SK-N-MC (cell line): Measurements from ENCODE around the gene INPP5J.

Source experiments
- DNase-seq: peaks from one replicate; pipeline ENCODE4 v3.0.0-alpha.2; 2011; ENCODE audit warnings: low read depth, low spot score
- H3K27ac ChIP-seq: fragments of 200-600 bp; sonication (generic); 2 replicates; pipeline ENCODE4 v1.5.1; 2016; ENCODE audit warnings: mixed run types
- H3K36me3 ChIP-seq: fragments of 200-600 bp; sonication (generic); 2 replicates; pipeline ENCODE4 v1.6.1; 2017; ENCODE audit warnings: antibody characterized with exemption, low read length, mixed read lengths; ENCODE audit not compliant: insufficient read depth
- H3K4me3 ChIP-seq: fragments of 200-600 bp; sonication (generic); 2 replicates; pipeline ENCODE4 v1.5.1; 2016
- H3K9ac ChIP-seq: fragments of 200-600 bp; sonication (generic); 2 replicates; pipeline ENCODE4 v1.8.0; 2017; ENCODE audit warnings: mixed run types, mixed read lengths; ENCODE audit not compliant: insufficient read length
- H3K9me3 ChIP-seq: fragments of 200-600 bp; sonication (generic); 2 replicates; pipeline ENCODE4 v1.6.1; 2017; ENCODE audit warnings: low read depth, mild to moderate bottlenecking, antibody characterized with exemption, low read length, moderate library complexity, mixed read lengths
- EZH2 ChIP-seq: fragments of 200-600 bp; sonication (generic); IDR thresholded peaks from one replicate; pipeline ENCODE4 v1.6.1; 2017; ENCODE audit warnings: antibody characterized with exemption
- FOXP2 ChIP-seq: optimal IDR thresholded peaks from 2 replicates; pipeline ENCODE3; 2011; ENCODE audit warnings: mild to moderate bottlenecking, moderate library complexity; ENCODE audit not compliant: insufficient read depth; ENCODE audit errors: extremely low read length, control extremely low read depth
- POLR2AphosphoS5 ChIP-seq: IDR thresholded peaks from 2 replicates; pipeline ENCODE4 v1.6.1; 2012; ENCODE audit warnings: mild to moderate bottlenecking, low read depth, low read length, borderline replicate concordance

INPP5J gene

GRCh38 chr22:31085928-31086327 lies 36.8 kb upstream of the INPP5J start:
- H3K4me3 ChIP-seq, result no peak overlapping the region

GRCh38 chr22:31086703-31087330 lies 35.9 kb upstream of the INPP5J start:
- H3K9me3 ChIP-seq, result no peaks in the 10 kb centered on the region
- no peak overlapping the region for H3K9ac ChIP-seq
- H3K36me3 ChIP-seq, result no peaks in the 10 kb centered on the region
- H3K27ac ChIP-seq, result no peak overlapping the region
- DNase-seq, result no peak
- no peak for TF ChIP-seq POLR2AphosphoS5
- no peak for TF ChIP-seq FOXP2
- TF ChIP-seq EZH2, result no peak
- no peak overlapping the region for H3K4me3 ChIP-seq

More at GRCh38 chr22:31085928-31086327, 36.8 kb upstream of the INPP5J start:
- Histone ChIP-seq H3K27ac (no peak overlapping the region), H3K36me3 (no peaks in the 10 kb centered on the region), H3K9me3 (no peaks in the 10 kb centered on the region), H3K9ac (no peak overlapping the region)
- DNase-seq, result no peak
- no peak for TF ChIP-seq EZH2
- TF ChIP-seq POLR2AphosphoS5, result no peak
- TF ChIP-seq FOXP2, result no peak

- Histone ChIP-seq H3K9me3 (no peaks in the 10 kb centered on the region), H3K36me3 (no peaks in the 10 kb centered on the region), H3K27ac (no peak overlapping the region), H3K4me3 (no peak overlapping the region), H3K9ac (no peak overlapping the region)
- DNase-seq, result no peak
- TF ChIP-seq POLR2AphosphoS5 (no peak), EZH2 (no peak), FOXP2 (no peak)
Observed at GRCh38 chr22:31087744-31088215, 35.0 kb upstream of the INPP5J start.

- TF ChIP-seq POLR2AphosphoS5 (no peak), FOXP2 (no peak), EZH2 (no peak)
- DNase-seq, result no peak
- Histone ChIP-seq H3K4me3 (no peak overlapping the region), H3K9ac (no peak overlapping the region), H3K36me3 (no peaks in the 10 kb centered on the region), H3K27ac (no peak overlapping the region), H3K9me3 (no peaks in the 10 kb centered on the region)
Observed at GRCh38 chr22:31088233-31088986, 34.4 kb upstream of the INPP5J start.

- no peak for DNase-seq
- TF ChIP-seq EZH2 (no peak), FOXP2 (no peak), POLR2AphosphoS5 (no peak)
- Histone ChIP-seq H3K27ac (no peak overlapping the region), H3K4me3 (no peak overlapping the region), H3K9ac (no peak overlapping the region), H3K36me3 (no peaks in the 10 kb centered on the region), H3K9me3 (no peaks in the 10 kb centered on the region)
Observed at GRCh38 chr22:31089160-31090100, 33.3 kb upstream of the INPP5J start.

- no peak overlapping the region for H3K27ac ChIP-seq
- H3K36me3 ChIP-seq, result no peaks in the 10 kb centered on the region
- H3K9me3 ChIP-seq, result no peaks in the 10 kb centered on the region
- no peak overlapping the region for H3K4me3 ChIP-seq
- H3K9ac ChIP-seq, result no peak overlapping the region
- TF ChIP-seq EZH2 (no peak), FOXP2 (no peak), POLR2AphosphoS5 (no peak)
- no peak for DNase-seq
Observed at GRCh38 chr22:31090217-31091085, 32.3 kb upstream of the INPP5J start.
